CD4-positive, alpha-beta T cell treated with Interleukin-15 for 1 hour (primary cell): Measurements from ENCODE around the gene SLC6A1.
"Not testable (repeated sequence)": the region's sequence is repeated elsewhere in the genome, so short reads cannot be mapped to it uniquely, and the experiment has no call there.

Source experiments
- DNase-seq: peaks from one replicate; pipeline ENCODE4 v3.0.0-alpha.2; 2020

Gene SLC6A1

GRCh38 chr3:11071096-11071755, 78.7 kb downstream of the SLC6A1 start:
- DNase-seq = no peak

DNA sequence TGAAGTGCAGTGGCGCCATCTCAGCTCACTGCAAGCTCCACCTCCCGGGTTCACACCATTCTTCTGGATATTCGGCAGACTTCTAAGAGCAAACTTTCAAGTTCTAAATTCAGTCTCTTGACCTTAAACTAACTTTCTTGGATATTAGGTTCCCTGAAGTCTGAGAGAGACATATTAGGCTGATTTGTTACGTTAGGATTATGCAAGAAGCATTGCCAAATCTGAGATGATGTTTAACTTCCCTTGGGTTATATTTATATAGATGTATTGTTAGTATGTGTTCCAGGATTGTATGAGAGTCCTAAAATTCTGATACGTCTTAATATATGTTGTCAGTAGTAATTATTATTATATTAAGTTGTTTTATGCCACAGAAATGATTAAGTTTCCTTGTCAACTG, 80.1 kb downstream of the SLC6A1 start:
- no peak for DNase-seq

GRCh38 chr3:11074011-11074410, 81.5 kb downstream of the SLC6A1 start:
- no peak for DNase-seq

DNA sequence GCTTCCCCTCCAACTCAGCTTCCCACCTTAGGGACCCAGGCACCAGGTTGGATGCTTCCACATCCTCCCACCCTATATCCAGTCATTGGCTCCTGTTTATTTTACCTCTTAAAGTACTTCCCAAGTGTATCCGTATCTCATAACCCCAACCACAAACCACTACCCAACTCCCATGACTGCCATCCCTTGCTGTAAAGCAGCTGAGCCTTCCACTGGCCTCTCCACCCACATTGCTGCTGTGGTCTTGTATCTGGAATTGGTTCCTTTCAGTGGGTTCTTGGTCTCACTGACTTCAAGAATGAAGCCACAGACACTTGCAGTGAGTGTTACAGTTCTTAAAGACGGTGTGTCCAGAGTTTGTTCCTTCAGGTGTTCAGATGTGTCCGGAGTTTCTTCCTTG, 81.9 kb downstream of the SLC6A1 start:
- DNase-seq = no peak

GRCh38 chr3:11075122-11075521, 82.6 kb downstream of the SLC6A1 start:
- not testable (repeated sequence) for DNase-seq

DNA sequence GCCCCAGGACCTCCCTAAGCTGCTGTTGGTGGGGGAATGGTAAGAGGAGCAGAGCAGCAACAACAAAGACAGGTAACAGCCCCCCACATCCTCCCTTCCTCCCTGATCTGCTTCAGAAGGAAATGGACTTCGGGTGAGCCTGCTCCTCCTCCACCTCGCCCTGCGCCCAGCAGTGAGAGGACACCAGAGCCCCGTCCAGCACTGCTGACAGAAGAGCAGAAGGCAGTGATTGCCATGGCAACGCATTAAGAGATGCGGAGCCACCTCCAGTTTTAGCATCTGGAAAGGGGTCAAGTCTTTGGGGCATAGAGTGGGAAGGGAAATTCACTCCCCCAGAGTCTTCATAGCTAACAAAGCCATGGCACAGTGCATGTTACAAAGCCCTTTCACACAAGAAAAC, 84.2 kb downstream of the SLC6A1 start:
- DNase-seq = no peak

- no peak for DNase-seq
These were observed 84.9 kb downstream of the SLC6A1 start for GRCh38 chr3:11077466-11077865.

DNA sequence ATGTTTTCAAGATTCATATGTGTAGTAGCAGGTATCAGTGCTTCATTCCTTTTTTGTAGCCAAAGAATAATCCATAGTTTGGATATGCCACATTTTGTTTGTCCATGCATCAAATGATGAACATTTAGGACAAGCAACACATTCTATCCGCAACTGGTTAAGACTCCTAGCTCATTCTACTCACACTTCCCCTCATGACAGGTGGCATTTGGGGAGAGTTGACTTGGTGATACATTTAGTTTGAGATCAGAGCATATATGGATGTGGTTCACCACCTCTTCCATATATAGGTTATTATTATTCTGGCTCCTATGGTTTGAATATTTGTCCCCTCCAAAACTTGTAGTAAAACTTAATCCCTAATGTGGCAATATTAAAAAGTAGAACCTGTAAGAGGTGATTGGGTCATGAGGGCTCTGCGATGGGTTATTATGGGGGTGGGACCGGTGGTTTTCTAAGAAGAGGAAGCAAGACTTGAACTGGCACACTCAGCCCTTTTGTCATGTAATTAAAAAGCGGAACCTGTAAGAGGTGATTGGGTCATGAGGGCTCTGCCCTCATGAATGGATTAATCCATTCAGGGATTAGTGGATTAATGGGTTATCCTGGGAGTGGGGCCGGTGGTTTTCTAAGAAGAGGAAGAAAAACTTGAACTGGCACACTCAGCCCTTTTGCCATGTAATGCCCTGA, 86.4 kb downstream of the SLC6A1 start:
- peak; percentile 43 for DNase-seq

DNA sequence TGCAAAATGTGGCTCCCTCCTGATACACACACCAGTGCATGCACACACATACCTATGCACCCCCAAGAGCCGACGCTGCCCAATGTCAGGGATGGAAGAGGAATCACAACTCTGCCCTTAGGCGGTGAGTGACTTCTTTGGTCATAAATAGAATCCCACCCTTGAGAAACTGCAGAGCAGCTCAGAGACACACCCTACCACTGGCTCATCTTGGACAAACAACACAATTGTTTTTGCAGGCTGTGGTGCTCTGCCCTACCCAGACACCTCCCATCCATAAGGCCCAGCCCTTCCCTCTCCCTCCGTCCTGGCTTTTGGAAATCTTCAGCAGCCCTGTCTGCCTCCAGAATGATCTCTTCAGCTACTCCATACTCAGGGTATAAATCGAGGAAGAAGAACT, 87.9 kb downstream of the SLC6A1 start:
- DNase-seq = no peak

- DNase-seq = no peak
These were observed 91.5 kb downstream of the SLC6A1 start for GRCh38 chr3:11084098-11084497.

GRCh38 chr3:11084677-11085076, 92.1 kb downstream of the SLC6A1 start:
- DNase-seq = no peak

DNA sequence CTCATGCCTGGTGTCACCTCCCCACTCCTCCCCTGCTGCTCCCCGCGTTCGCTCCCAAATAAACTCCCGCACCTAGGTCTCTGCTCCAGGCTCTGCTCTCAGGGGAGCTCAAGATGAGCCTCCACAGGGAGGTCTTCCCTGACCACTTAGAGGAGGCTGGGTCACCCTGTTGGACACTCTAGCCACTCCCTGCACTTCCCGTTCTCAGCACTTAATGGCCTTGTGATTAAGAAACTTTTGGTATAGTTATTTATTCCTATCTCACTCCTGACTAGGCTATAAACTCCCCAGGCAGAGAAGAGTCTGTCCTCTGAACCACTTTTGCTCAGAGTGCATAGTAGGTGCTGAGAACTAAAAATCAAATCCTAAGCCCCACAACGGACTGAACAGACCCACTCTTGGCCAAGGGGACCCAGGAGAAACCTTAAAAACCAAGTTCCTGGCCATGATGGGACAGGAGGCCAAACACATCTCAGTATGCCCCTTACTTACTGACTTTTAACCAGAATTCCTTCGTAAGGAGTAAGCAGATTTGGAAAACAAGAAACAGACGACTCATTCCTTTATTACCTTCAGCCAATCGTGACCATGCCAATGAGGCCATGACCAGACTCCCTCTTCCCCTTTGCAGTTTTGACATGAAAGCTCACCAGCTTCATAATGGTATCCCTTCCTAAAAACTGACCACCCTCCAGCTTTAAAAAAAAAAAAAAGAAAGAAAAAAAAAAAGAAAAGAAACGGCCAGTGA, 92.7 kb downstream of the SLC6A1 start:
- DNase-seq = no peak

DNA sequence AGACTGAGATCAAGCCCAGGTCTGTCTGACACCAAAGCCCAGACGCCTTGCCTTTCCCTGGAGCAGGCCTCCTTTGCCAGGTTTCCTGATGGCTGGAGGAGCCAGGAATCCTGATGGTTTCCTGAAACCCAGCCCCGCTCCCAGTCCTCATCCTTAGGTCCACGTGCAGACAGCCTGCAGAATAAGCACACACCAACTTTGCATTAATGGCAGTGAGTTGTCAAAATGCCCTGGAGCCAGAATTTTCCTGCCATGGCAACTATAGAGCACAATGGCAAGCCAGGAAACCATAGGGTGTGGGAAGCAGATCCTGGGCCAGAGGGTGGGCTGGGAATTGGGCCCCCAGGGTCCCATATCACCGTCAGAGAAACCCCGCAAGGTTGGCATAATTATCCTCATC, 94.3 kb downstream of the SLC6A1 start:
- no peak for DNase-seq

GRCh38 chr3:11088066-11088465, 95.5 kb downstream of the SLC6A1 start:
- no peak for DNase-seq

- no peak for DNase-seq
These were observed 96.3 kb downstream of the SLC6A1 start for GRCh38 chr3:11088831-11089230.
